ENCODE measurements around the gene ZNF669.

ZNF669 gene

DNA sequence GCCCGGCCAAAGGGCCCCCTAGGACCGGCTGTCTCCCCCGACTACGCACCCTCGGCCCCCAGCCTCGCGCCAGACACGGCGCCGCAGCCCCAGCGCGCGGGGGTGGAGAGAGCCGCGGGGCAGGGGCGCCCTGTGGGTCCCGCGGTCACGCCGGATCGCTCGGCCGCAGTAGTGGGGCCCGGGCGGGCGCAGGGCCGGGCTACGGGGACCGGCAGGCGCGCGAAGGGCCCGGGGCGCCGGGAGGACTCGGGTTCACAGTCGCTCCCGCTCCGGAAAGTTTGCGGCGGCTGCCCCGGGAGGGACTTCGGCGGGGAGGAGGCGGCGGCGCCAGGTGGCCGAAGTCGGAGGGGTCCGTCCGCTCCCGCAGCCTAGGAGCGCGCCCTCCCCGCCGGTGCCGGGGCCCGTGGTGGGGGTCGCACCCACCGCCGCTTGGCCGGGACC is 7.1 kb upstream of the ZNF669 start:
- H3K9me3 Mint-ChIP-seq = peaks cover 47% of the 10 kb centered on the region
- H3K27me3 Mint-ChIP-seq (ENCODE audit: low read depth, poor library complexity) = peaks cover 14% of the 10 kb centered on the region
- TF ChIP-seq, protein P1, sequence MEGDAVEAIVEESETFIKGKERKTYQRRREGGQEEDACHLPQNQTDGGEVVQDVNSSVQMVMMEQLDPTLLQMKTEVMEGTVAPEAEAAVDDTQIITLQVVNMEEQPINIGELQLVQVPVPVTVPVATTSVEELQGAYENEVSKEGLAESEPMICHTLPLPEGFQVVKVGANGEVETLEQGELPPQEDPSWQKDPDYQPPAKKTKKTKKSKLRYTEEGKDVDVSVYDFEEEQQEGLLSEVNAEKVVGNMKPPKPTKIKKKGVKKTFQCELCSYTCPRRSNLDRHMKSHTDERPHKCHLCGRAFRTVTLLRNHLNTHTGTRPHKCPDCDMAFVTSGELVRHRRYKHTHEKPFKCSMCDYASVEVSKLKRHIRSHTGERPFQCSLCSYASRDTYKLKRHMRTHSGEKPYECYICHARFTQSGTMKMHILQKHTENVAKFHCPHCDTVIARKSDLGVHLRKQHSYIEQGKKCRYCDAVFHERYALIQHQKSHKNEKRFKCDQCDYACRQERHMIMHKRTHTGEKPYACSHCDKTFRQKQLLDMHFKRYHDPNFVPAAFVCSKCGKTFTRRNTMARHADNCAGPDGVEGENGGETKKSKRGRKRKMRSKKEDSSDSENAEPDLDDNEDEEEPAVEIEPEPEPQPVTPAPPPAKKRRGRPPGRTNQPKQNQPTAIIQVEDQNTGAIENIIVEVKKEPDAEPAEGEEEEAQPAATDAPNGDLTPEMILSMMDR (IDR thresholded peaks at IDR 0.05) = no peak
- H3K4me3 Mint-ChIP-seq = peak overlapping the region; percentile 87
- no peak for DNase-seq
- H3K4me1 Mint-ChIP-seq = peaks cover 20% of the 10 kb centered on the region
- no peak overlapping the region for H3K27ac Mint-ChIP-seq
- peaks cover 39% of the 10 kb centered on the region for H3K36me3 Mint-ChIP-seq (ENCODE audit: low read depth)

DNA sequence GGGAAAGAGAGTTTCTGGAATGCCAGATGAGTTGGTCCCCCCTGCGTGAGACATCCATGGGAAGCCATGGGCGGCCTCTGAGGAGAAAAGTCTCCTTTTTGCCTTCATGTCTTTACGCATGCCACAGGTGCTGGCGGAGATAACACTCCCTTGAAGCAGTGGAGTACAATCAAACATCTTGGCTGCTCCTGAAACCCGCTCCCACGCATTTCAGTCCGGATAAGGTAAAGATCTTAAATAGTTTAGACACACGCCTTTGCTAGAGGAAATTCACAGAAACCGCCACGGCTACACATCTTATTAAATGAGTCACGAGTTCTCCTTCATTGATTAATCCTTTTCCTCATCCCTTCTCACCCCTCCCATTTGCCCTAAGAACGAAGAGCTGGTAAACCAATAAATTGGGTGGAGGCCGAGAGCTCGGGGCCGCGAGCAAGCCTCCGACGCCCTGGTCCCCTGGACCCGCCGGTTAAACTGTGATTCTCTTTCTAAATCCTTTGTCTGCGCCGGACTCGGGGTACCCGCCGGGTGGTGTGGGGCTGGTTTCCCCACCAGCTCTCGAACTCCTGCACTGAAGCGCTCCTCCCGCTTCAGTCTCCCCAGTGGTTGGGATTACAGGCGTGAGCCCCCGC is 6.6 kb upstream of the ZNF669 start:
- TF ChIP-seq, protein P1 (IDR thresholded peaks at IDR 0.05) = no peak
- Mint-ChIP-seq H3K4me1 (peaks cover 20% of the 10 kb centered on the region), H3K4me3 (peak overlapping the region; percentile 87), H3K36me3 (ENCODE audit: low read depth) (peaks cover 43% of the 10 kb centered on the region), H3K27me3 (ENCODE audit: low read depth, poor library complexity) (peaks cover 14% of the 10 kb centered on the region), H3K9me3 (peaks cover 53% of the 10 kb centered on the region), H3K27ac (no peak overlapping the region)
- no peak for DNase-seq

DNA sequence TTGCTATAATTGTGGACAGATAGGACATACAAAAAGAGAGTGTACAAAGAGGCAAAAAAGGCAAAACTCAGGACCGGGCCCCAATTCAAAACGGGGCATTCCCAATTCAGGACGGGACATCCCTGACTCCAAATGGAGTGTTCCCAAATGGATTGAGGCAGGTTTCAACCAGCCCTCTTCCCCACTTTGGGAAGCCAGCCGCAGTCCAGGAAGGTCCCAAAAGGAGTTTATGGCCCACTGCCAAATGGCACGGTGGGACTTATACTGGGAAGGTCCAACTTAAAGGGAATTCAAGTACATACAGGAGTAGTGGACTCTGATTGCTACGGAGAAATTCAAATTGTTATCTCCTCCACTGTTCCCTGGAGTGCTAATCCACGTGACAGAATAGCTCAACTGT is 3.5 kb upstream of the ZNF669 start:
- Mint-ChIP-seq H3K9me3 (peaks cover 75% of the 10 kb centered on the region), H3K4me1 (peaks cover 19% of the 10 kb centered on the region), H3K4me3 (no peak overlapping the region), H3K27ac (no peak overlapping the region), H3K27me3 (ENCODE audit: low read depth, poor library complexity) (peaks cover 14% of the 10 kb centered on the region), H3K36me3 (ENCODE audit: low read depth) (peaks cover 64% of the 10 kb centered on the region)
- no peak for DNase-seq
- TF ChIP-seq, protein P1 (IDR thresholded peaks at IDR 0.05) = no peak

DNA sequence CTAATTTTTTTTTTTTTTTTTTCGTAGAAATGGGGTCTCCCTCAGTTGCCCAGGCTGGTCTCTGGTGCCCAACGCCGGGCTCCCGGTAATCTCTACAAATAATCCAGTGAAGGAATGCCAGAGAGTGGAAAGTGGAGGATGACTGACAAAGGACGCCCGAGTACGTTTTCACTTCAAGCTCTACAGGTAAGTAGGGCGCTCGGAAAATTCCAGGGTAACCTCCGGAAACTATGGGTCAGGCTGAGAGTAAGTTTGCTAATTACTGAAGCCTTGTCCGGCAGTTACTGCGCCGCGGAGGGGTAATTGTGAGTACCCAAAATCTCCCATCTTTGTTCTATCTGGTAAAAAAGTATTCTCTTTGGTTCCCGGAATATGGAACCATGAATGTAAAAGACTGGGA is 1.8 kb upstream of the ZNF669 start:
- H3K27ac Mint-ChIP-seq = no peak overlapping the region
- H3K4me1 Mint-ChIP-seq = peaks cover 15% of the 10 kb centered on the region
- H3K36me3 Mint-ChIP-seq (ENCODE audit: low read depth) = peaks cover 80% of the 10 kb centered on the region
- no peak for DNase-seq
- TF ChIP-seq, protein P1 (IDR thresholded peaks at IDR 0.05) = no peak
- H3K4me3 Mint-ChIP-seq = no peak overlapping the region
- peaks cover 14% of the 10 kb centered on the region for H3K27me3 Mint-ChIP-seq (ENCODE audit: low read depth, poor library complexity)
- H3K9me3 Mint-ChIP-seq = peaks cover 92% of the 10 kb centered on the region

DNA sequence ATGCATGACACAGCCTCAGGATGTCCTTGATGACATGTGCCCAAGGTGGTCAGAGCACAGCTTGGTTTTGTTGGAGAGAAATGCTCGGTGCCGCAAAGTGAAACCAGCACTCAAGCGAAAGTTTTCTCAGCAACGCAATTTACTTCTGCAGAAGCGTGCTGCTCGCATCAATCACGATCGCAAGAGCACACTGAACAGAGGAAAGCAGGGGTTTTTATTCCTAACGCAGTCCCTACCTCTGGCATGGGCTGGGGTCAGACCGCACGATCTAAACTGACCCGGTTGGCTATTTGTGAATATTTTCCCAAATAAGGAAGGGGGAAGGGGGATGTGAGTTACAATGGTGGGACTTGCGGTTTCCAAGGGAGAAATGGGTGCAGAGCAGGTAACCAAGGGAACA is 809 bp upstream of the ZNF669 start:
- H3K27ac Mint-ChIP-seq = no peak overlapping the region
- H3K4me1 Mint-ChIP-seq = peaks cover 10% of the 10 kb centered on the region
- no peak for DNase-seq
- H3K36me3 Mint-ChIP-seq (ENCODE audit: low read depth) = peaks cover 85% of the 10 kb centered on the region
- TF ChIP-seq, protein P1 (IDR thresholded peaks at IDR 0.05) = no peak
- peaks cover 96% of the 10 kb centered on the region for H3K9me3 Mint-ChIP-seq
- H3K27me3 Mint-ChIP-seq (ENCODE audit: low read depth, poor library complexity) = peaks cover 13% of the 10 kb centered on the region
- H3K4me3 Mint-ChIP-seq = no peak overlapping the region

DNA sequence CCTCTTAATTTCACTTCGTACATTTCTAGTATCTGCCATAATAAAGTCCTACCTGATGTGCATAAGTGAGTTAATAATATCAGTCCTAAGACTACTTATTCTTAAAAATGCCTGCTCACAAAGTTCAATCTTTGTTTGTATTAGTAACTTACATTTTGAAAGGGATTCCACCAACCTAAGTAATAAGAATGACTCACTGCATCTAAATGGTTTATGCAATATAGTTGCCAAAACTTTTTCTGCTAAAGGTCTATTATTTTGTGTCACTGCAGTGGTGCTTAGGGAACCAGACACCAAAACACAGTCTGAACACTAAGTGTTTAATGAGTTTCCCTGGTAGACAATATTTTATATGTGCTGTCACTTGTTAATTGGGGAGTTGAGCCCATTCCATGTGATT is 1.8 kb downstream of the ZNF669 start:
- Mint-ChIP-seq H3K27me3 (ENCODE audit: low read depth, poor library complexity) (peaks cover 10% of the 10 kb centered on the region), H3K9me3 (peaks cover 96% of the 10 kb centered on the region)
- TF ChIP-seq, protein P1 (IDR thresholded peaks at IDR 0.05) = no peak

More for the DNA sequence above, 1.8 kb downstream of the ZNF669 start:
- DNase-seq = no peak
- H3K27ac Mint-ChIP-seq = no peak overlapping the region
- H3K4me1 Mint-ChIP-seq = peaks cover 6% of the 10 kb centered on the region
- peaks cover 85% of the 10 kb centered on the region for H3K36me3 Mint-ChIP-seq (ENCODE audit: low read depth)
- H3K4me3 Mint-ChIP-seq = peak overlapping the region; percentile 92

Data from nephron progenitor cell (in vitro differentiated cells).